Trophoblast cell (in vitro differentiated cells and primary cell): ENCODE results near the gene CENPP.

ENCODE experiments used
- DNase-seq, 2 donors: peaks; one replicate each; pipeline ENCODE4 v3.0.0-alpha.2; 2016
- H2AFZ ChIP-seq: 2 replicates; pipeline ENCODE4 v1.6.1; 2013; ENCODE audit warnings: low read length, moderate library complexity, mild to moderate bottlenecking; ENCODE audit not compliant: insufficient read depth, poor library complexity
- H2AK5ac ChIP-seq: 2 replicates; pipeline ENCODE4 v1.6.1; 2013; ENCODE audit warnings: mild to moderate bottlenecking, low read length
- H2BK120ac ChIP-seq: 2 replicates; pipeline ENCODE4 v1.6.1; 2013; ENCODE audit warnings: low read length, mild to moderate bottlenecking, moderate library complexity; ENCODE audit not compliant: insufficient read depth, poor library complexity
- H2BK12ac ChIP-seq: 2 replicates; pipeline ENCODE4 v1.6.1; 2013; ENCODE audit warnings: mild to moderate bottlenecking, low read length, moderate library complexity
- H2BK5ac ChIP-seq: 2 replicates; pipeline ENCODE4 v1.6.1; 2013; ENCODE audit warnings: low read length, low read depth, moderate library complexity, mild to moderate bottlenecking; ENCODE audit not compliant: poor library complexity
- H3K14ac ChIP-seq: 2 replicates; pipeline ENCODE4 v1.6.1; 2013; ENCODE audit warnings: mild to moderate bottlenecking, low read length
- H3K18ac ChIP-seq: 2 replicates; pipeline ENCODE4 v1.6.1; 2013; ENCODE audit warnings: mild to moderate bottlenecking, low read length
- H3K23ac ChIP-seq: 2 replicates; pipeline ENCODE4 v1.6.1; 2013; ENCODE audit warnings: low read length
- H3K27ac ChIP-seq: 2 replicates; pipeline ENCODE4 v1.5.1; 2013; ENCODE audit warnings: low read depth, mild to moderate bottlenecking, inconsistent platforms, low read length, moderate library complexity
- H3K27me3 ChIP-seq: 2 replicates; pipeline ENCODE4 v1.6.1; 2013; ENCODE audit warnings: inconsistent platforms, mild to moderate bottlenecking, low read length, moderate library complexity; ENCODE audit not compliant: insufficient read depth
- H3K36me3 ChIP-seq, 2 experiments: 1 replicate in 1 of 2; 2 replicates in 1 of 2; pipeline ENCODE4 v1.6.1; 2013; ENCODE audit warnings: low read length in 2 of 2, mild to moderate bottlenecking in 2 of 2, moderate library complexity in 1 of 2; ENCODE audit not compliant: insufficient read depth in 2 of 2, control insufficient read depth in 1 of 2
- H3K4ac ChIP-seq: 2 replicates; pipeline ENCODE4 v1.6.1; 2013; ENCODE audit warnings: low read depth, mild to moderate bottlenecking, low read length, moderate library complexity
- H3K4me1 ChIP-seq, 2 experiments: 1 replicate in 1 of 2; 2 replicates in 1 of 2; pipeline ENCODE4 v1.6.1; 2013; ENCODE audit warnings: low read length in 2 of 2, mild to moderate bottlenecking in 2 of 2, moderate library complexity in 1 of 2; ENCODE audit not compliant: insufficient read depth in 2 of 2, control insufficient read depth in 1 of 2
- H3K4me2 ChIP-seq: 2 replicates; pipeline ENCODE4 v1.6.1; 2013; ENCODE audit warnings: inconsistent platforms, mild to moderate bottlenecking, low read length, moderate library complexity
- H3K4me3 ChIP-seq: 2 replicates; pipeline ENCODE4 v1.5.1; 2013; ENCODE audit warnings: mild to moderate bottlenecking, low read depth, low read length, inconsistent platforms
- H3K79me1 ChIP-seq: one replicate; pipeline ENCODE4 v1.6.1; 2013; ENCODE audit warnings: low read length
- H3K79me2 ChIP-seq: 2 replicates; pipeline ENCODE4 v1.6.1; 2013; ENCODE audit warnings: low read length, mild to moderate bottlenecking; ENCODE audit not compliant: control insufficient read depth, insufficient read depth, poor library complexity
- H3K9ac ChIP-seq: 2 replicates; pipeline ENCODE4 v1.6.1; 2013; ENCODE audit warnings: mild to moderate bottlenecking, low read length
- H3K9me3 ChIP-seq: 2 replicates; pipeline ENCODE4 v1.6.1; 2013; ENCODE audit warnings: low read depth, mild to moderate bottlenecking, control low read depth, inconsistent platforms, low read length; ENCODE audit not compliant: insufficient read depth
- H4K12ac ChIP-seq: 2 replicates; pipeline ENCODE4 v1.6.1; 2013; ENCODE audit warnings: low read depth, mild to moderate bottlenecking, low read length, moderate library complexity
- H4K8ac ChIP-seq: 2 replicates; pipeline ENCODE4 v1.6.1; 2013; ENCODE audit warnings: low read depth, mild to moderate bottlenecking, low read length, moderate library complexity
- H4K91ac ChIP-seq: one replicate; pipeline ENCODE4 v1.6.1; 2013; ENCODE audit warnings: low read depth, mild to moderate bottlenecking, low read length, moderate library complexity
- WGBS: extraction: QIAGEN DNeasy Blood & Tissue Kit; methylation state at CpG from one replicate; pipeline ENCODE4 v1.1.7; 2013; ENCODE audit warnings: missing lambda C conversion rate; ENCODE audit not compliant: insufficient read length, insufficient coverage; ENCODE audit errors: extremely low coverage; 5-methylcytosine and 5-hydroxymethylcytosine counted together

The CENPP gene

GRCh38 chr9:92535940-92536850 lies 210.4 kb downstream of the CENPP start, which contains the start of gene ECM2:
TSS of gene ECM2 (minus strand) at chr9:92535990. CDS start at chr9:92522866, 13,124 bp downstream.
- no CpG with 5 or more reads among the region's 7 CpGs for WGBS
- no peak for DNase-seq
- no peaks in the 10 kb centered on the region for H3K79me1 ChIP-seq

GRCh38 chr9:92538541-92538940 lies 212.8 kb downstream of the CENPP start:
- Histone ChIP-seq H2BK120ac (no peak overlapping the region), H3K4me2 (no peak overlapping the region), H4K91ac (no peak overlapping the region), H3K4me3 (no peak overlapping the region), H4K12ac (no peak overlapping the region), H2BK12ac (no peak overlapping the region), H2AFZ (no peak overlapping the region), H3K79me1 (no peaks in the 10 kb centered on the region), H3K4me1 (no peaks in the 10 kb centered on the region), H3K4ac (no peak overlapping the region), H3K79me2 (no peaks in the 10 kb centered on the region), H3K9me3 (no peaks in the 10 kb centered on the region), H3K36me3 (no peaks in the 10 kb centered on the region), H4K8ac (no peak overlapping the region), H3K9ac (no peak overlapping the region), H3K14ac (no peak overlapping the region), H3K18ac (no peak overlapping the region), H2AK5ac (no peak overlapping the region), H3K27me3 (no peaks in the 10 kb centered on the region), H2BK5ac (no peak overlapping the region), H3K27ac (no peak overlapping the region), H3K23ac (no peak overlapping the region)
- no CpG with 5 or more reads among the region's 2 CpGs for WGBS
- DNase-seq = peak; percentile 43 to 70

More at GRCh38 chr9:92535940-92536850, 210.4 kb downstream of the CENPP start, which contains the start of gene ECM2:
- Histone ChIP-seq H4K91ac (no peak within 1 kb of the TSS), H3K27me3 (no peaks in the 10 kb centered on the region), H3K18ac (no peak within 1 kb of the TSS), H3K14ac (no peak within 1 kb of the TSS), H3K23ac (no peak within 1 kb of the TSS), H3K27ac (no peak within 1 kb of the TSS), H3K9me3 (no peaks in the 10 kb centered on the region), H3K79me2 (no peaks in the 10 kb centered on the region), H3K9ac (no peak within 1 kb of the TSS), H3K36me3 (no peaks in the 10 kb centered on the region), H2BK5ac (no peak within 1 kb of the TSS), H3K4me3 (no peak within 1 kb of the TSS), H2AFZ (no peak within 1 kb of the TSS), H3K4ac (no peak within 1 kb of the TSS), H4K8ac (no peak within 1 kb of the TSS), H2BK120ac (no peak within 1 kb of the TSS), H3K4me2 (no peak within 1 kb of the TSS), H2BK12ac (no peak within 1 kb of the TSS), H4K12ac (no peak within 1 kb of the TSS), H2AK5ac (no peak within 1 kb of the TSS), H3K4me1 (no peaks in the 10 kb centered on the region)

- H3K27ac ChIP-seq = no peak overlapping the region
- no CpG with 5 or more reads among the region's 7 CpGs for WGBS
- no peaks in the 10 kb centered on the region for H3K4me1 ChIP-seq
Measured at GRCh38 chr9:92543972-92544371, 218.2 kb downstream of the CENPP start.

GRCh38 chr9:92545002-92545510 lies 219.3 kb downstream of the CENPP start:
- no peak overlapping the region for H4K12ac ChIP-seq
- no peak overlapping the region for H3K27ac ChIP-seq
- H2AFZ ChIP-seq = no peak overlapping the region
- H4K8ac ChIP-seq = no peak overlapping the region
- no peak overlapping the region for H2AK5ac ChIP-seq
- WGBS = no CpG with 5 or more reads among the region's 33 CpGs
- no peaks in the 10 kb centered on the region for H3K36me3 ChIP-seq
- no peak for DNase-seq
- no peak overlapping the region for H2BK12ac ChIP-seq
- H3K14ac ChIP-seq = no peak overlapping the region
- no peaks in the 10 kb centered on the region for H3K27me3 ChIP-seq
- no peak overlapping the region for H3K4me2 ChIP-seq
- H3K79me2 ChIP-seq = no peaks in the 10 kb centered on the region
- no peaks in the 10 kb centered on the region for H3K4me1 ChIP-seq
- H3K9me3 ChIP-seq = peaks cover 3% of the 10 kb centered on the region
- H3K18ac ChIP-seq = no peak overlapping the region
- no peaks in the 10 kb centered on the region for H3K79me1 ChIP-seq
- no peak overlapping the region for H3K9ac ChIP-seq
- H3K23ac ChIP-seq = no peak overlapping the region
- H4K91ac ChIP-seq = no peak overlapping the region
- H3K4ac ChIP-seq = no peak overlapping the region
- H2BK5ac ChIP-seq = no peak overlapping the region
- H3K4me3 ChIP-seq = no peak overlapping the region
- no peak overlapping the region for H2BK120ac ChIP-seq

More at GRCh38 chr9:92543972-92544371, 218.2 kb downstream of the CENPP start:
- Histone ChIP-seq H2BK12ac (no peak overlapping the region), H4K8ac (no peak overlapping the region), H3K9me3 (peaks cover 3% of the 10 kb centered on the region), H3K27me3 (no peaks in the 10 kb centered on the region), H3K4ac (no peak overlapping the region), H3K14ac (no peak overlapping the region), H4K91ac (no peak overlapping the region), H3K18ac (no peak overlapping the region), H2AFZ (no peak overlapping the region), H3K9ac (no peak overlapping the region), H3K4me3 (no peak overlapping the region), H2BK120ac (no peak overlapping the region), H2AK5ac (no peak overlapping the region), H3K23ac (no peak overlapping the region), H4K12ac (no peak overlapping the region), H3K79me1 (no peaks in the 10 kb centered on the region), H3K36me3 (no peaks in the 10 kb centered on the region), H3K79me2 (no peaks in the 10 kb centered on the region), H2BK5ac (no peak overlapping the region), H3K4me2 (no peak overlapping the region)
- peak; percentile 10 to 70 for DNase-seq
